Effector CD8-positive, alpha-beta T cell (primary cell): Measurements from ENCODE around the gene TXLNB.

ENCODE experiments used
- DNase-seq: peaks from one replicate; lab custom pipeline; 2025; lab: John Stamatoyannopoulos, UW
- total RNA-seq, 4 experiments: gene quantifications; one replicate each; lab custom pipeline; 2026; lab: John Stamatoyannopoulos, UW

TXLNB gene
- total RNA-seq: 0.37 to 1.1 (median 0.84) reads per million in 4 experiments

- DNase-seq: peak; percentile 60
Measured at GRCh38 chr6:139291813-139292619, at the start of gene TXLNB. TSS of gene TXLNB (minus strand) at chr6:139291998. CDS start at chr6:139288899, 3,099 bp downstream.

GRCh38 chr6:139341060-139341459 is 49.3 kb upstream of the TXLNB start:
- DNase-seq: no peak

- DNase-seq: no peak
Measured at GRCh38 chr6:139338795-139339194, 47.0 kb upstream of the TXLNB start.

DNA sequence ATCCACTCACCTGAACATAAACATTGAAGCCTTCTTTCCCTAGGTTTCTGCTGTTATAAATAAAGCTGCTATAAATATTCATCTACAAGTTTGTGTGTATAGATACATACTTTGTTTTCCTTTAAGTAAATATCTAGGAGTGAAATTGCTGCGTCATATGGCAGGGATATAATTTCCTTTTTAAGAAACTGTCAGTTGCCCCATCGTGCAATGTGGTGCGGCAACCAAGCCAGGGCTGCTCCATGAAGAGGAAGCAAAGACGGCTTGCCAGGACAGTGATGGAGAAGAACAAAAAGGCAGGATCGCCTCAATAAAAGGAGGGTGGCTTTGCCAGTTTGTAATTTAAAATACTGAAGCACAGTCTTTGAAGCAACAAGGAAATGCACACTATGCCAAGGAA is 46.0 kb upstream of the TXLNB start:
- DNase-seq: no peak

- no peak for DNase-seq
Measured at GRCh38 chr6:139337001-139337400, 45.2 kb upstream of the TXLNB start.

DNA sequence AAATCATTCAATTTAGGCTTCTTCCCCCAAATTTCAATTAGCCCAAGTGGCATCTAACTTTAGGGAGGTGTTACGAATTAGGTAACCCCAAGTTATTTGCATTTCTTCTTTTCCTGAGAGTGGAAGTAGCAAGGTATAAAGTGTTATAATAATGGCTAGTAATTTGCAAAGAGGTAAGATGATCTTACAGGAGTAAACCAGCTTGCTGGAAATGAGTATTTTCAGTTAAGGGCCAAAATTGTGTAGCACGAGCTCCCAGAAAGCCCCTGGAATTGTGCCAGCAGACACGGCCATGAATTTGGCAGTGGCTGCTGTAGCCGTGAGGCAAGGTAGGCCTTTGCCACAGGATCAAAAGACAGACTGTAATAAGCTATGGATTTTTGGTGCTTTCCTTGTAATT is 44.7 kb upstream of the TXLNB start:
- DNase-seq: no peak

- DNase-seq: no peak
Measured at GRCh38 chr6:139335447-139336210, 43.8 kb upstream of the TXLNB start.

- DNase-seq: no peak
Measured at GRCh38 chr6:139334806-139335446, 43.1 kb upstream of the TXLNB start.

DNA sequence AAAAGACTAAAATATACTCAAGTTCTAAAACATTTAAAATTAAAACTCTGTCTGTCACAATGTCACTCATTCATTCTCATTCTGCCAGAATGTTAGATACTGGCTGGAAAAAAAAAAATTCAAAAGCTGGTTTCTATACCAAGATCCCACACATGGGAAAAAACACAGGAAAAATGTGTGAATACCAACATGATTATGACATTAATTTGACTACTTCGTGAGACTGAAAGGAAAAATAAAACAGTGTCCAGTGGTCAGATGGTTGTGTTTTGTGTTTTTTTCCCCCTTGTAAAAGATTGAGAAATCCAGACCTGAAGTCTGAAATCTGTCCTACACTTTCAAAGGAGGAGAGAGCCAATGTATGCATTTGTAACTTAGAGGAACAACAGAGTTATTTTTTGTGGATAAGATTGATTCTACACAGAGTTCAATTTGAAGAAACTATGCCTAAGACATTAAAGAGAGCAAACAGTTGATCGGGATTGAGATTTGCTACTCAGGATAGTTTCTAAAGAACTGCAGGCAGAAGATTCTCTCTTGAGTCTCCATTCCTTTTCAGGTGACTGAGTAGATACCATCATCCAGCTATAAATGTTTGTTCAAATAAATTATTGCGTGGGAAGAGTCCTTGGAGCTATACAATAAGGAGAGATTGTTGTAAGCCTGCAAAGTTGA is 39.2 kb upstream of the TXLNB start:
- DNase-seq: no peak

DNA sequence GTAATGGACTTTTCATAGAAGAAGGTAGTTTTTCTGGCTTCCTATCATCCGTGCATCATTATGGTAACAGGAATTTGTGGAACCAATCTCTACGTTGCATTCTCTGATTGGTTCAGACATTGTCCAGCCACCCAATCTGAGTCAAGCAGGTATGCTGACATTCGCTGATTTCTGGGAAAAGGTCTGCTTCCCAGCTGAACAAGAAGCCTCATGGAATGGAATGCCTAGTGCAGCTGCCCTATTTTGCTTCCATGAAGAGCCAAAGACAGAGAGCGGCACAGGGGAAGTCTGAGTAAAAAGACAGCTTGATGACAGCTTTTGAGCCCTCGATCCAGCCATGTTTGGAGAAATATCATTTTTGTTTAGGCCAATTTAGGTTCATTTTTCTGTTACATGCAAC is 38.5 kb upstream of the TXLNB start:
- no peak for DNase-seq

DNA sequence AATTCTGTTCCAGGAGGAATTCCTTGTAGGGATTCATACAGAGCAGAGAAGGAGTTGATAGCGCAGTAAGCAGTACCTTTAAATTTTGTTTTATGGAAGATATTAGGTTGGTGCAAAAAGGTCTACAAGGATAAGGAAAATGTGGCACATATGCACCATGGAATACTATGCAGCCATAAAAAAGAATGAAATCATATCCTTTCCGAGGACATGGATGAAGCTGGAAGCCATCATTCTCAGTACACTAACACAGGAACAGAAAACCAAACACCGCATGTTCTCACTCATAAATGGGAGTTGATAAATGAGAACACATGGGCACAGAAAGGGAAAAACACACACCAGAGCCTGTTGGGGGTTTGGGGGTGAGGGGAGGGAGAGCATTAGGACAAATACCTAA is 37.4 kb upstream of the TXLNB start:
- DNase-seq: no peak

- no peak for DNase-seq
Measured at GRCh38 chr6:139327038-139327437, 35.2 kb upstream of the TXLNB start.

GRCh38 chr6:139325686-139326085 is 33.9 kb upstream of the TXLNB start:
- DNase-seq: no peak

DNA sequence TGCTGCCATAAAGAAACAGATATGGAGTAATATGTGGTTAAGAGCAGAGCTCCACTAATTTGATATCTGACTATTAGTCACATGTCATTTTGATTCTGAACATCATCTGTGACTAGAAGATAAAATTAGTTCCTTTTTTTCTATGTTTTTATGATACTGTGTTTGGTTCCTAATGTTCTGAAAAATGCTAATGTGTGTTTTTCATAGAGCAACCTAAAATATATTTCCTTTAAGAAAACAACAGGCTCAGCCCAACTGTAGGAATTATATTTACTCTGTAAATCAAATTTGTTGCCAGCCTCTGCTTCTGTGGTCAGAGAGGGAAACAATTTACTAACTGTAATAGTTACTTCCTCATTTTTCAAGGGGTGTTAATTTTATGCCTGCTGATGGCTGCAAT is 33.3 kb upstream of the TXLNB start:
- DNase-seq: no peak

DNA sequence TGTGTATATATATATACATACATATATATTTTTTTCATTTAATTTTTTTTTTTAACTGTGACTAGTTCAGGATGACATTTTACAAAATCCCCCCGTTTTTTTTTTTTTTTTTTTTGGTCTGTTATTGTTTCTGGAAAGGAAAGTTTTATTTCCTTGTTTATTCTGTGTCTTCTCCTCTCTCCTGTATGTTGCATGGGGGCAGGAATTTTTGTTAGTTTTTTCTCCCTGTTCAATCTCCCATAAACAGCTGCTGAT is 32.4 kb upstream of the TXLNB start:
- no peak for DNase-seq

DNA sequence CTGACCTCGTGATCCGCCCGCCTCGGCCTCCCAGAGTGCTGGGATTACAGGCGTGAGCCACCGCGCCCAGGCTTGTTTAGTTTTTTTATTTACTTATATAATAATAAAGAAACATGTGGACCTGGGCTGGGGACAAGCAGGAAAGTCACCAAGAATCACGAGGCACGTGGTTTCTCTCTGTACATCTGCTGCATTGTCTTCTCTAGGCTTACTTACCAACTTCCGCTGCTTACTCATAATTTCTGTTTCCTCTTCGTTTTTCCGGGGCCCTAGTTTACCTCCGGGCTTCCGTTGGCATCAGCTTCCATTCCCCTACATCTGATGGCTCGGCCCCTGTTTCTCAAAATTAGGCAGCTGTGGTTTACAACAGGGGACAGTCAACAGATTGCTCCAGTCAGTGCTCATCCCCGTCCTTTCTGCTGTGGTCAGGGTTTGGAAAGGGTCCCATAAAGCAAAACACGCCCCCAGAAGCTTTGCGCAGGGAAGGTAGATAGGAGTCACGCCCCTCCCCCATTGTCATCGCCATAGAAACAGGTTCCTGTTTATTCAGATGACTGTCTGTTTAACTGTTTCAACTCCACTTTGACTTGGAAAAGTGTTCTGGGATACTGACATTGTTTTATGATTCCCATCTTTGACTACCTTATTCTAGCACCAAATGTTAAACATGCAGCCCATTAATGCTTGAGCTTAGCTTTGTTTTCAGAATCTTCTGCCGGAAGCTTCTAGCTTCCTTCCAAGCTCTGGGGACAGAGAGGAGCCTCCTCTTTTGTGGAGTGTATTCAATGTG is 31.9 kb upstream of the TXLNB start:
- peak; percentile 59 for DNase-seq

DNA sequence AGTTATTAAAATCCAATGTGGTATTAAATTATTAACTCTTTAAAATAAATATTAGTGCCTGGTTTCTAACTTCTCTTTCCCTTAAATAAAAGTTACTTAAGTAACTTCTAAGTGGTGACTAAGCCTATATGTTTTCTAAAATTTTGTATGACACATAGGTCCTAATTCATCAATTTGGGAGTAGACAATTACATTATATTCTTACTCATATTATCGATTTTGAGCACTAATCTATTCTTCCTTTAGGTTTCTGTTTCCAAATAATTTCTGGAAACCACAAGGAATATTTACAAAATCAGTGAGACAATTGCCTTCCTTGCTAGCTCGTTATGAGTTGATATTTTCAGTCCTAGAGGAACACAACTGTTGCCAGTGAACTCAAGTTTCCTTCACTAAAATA is 28.3 kb upstream of the TXLNB start:
- DNase-seq: no peak

DNA sequence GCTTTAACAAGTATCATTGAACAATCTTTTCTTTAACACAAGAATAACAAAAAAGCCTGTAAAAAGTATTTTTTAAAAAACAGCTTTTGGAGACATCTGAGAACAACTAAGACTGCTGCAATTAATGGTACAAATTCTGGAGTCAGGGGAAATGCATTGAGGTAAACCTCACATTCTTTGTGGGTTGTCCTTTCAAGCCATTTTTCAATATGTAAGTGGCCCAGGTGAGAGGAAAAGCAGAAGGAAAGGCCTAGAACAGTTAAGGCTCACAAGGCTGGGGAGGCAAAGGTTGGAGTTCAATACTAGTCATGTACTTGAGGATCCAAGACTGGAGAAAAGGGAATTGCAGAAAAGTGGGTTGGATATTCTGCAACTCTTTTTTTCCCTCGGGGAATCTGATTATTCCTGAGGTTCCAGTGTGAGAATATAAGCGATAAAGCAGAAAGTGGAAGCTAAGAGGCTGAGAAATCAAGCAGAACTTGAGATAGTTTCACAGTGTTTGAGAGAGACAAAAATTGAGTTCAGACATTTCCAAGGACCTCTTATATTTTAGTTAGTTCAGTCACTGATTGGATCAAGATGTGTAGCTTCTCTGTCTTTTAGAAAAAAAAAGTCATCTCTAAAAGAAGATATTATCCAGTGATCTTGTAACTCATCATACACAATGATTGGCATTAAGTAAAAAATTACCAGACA is 25.0 kb upstream of the TXLNB start:
- DNase-seq: no peak

- no peak for DNase-seq
Measured at GRCh38 chr6:139313784-139314545, 22.2 kb upstream of the TXLNB start.

DNA sequence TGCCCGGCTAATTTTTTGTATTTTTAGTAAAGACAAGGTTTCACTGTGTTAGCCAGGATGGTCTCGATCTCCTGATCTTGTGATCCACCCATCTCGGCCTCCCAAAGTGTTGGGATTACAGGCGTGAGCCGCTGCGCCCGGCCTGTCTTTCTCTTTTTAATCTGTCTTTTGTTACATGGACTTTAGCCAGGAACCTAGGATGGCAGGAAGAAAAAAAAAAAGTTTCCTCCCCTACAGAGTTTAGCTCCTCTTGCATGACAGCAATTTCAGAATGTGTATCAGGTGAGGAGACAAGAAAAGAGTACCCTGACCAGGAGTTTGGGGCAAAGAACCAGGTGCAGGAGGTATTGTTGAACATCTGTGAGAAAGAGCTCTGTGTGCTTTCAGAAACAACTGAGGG is 21.4 kb upstream of the TXLNB start:
- DNase-seq: no peak
